Glomerular endothelial cell (primary cell): ENCODE results near the gene PRSS57. TPM values are rescaled to one million over a fixed set of nuclear protein-coding genes. Genes with fewer than 3 reads are reported as not detected.

ENCODE experiments used
- DNase-seq: peaks from one replicate; pipeline ENCODE4 v3.0.0-alpha.2; 2011; ENCODE audit warnings: low read depth, low spot score; ENCODE audit errors: extremely low read depth
- total RNA-seq: library from RNA; depleted of rRNA; stranded (reverse); fragments of >200 nt; gene quantifications from 2 replicates; pipeline ENCODE4 v1.2.3, GENCODE V29; 2015

PRSS57 gene
- total RNA-seq, 1 donor from 2014 or later: not detected

DNA sequence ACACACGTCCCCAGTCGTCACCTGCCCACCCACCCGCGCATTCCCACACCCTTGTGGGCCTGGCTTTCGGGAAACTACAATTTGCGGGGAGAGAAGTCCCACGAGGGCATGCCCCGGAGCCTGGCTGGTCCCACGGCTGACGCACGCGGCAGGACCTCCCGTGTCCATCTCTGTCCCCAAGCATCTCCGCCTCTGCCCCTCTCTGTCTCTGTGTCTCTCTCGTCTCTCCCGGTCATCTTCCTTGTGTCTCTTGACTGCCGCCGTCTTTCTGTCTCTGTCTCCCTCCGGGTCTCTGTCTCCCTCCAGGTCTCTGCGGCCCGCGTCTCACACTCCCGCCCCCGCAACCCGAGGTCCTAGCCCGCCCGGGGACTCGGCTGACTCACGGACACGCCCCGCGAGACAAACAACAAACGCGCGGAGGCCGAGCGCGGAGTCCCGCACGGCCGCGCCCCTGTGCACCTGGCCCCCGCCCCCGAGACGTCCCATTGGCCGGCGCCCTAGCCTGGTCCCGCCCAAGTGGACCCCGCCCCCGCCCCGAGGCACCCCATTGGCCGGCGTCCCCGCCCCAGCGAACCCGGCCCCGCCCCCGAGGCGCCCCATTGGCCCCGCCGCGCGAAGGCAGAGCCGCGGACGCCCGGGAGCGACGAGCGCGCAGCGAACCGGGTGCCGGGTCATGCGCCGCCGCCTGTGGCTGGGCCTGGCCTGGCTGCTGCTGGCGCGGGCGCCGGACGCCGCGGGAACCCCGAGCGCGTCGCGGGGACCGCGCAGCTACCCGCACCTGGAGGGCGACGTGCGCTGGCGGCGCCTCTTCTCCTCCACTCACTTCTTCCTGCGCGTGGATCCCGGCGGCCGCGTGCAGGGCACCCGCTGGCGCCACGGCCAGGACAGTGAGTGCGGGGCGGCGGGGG, 55.7 kb downstream of the PRSS57 start, which contains the start of gene FGF22:
Gene FGF22, plus strand, starts transcription at position 627 of the 908 bp plus-strand sequence. Its CDS starts 47 bp downstream, at position 674.
- DNase-seq: no peak

DNA sequence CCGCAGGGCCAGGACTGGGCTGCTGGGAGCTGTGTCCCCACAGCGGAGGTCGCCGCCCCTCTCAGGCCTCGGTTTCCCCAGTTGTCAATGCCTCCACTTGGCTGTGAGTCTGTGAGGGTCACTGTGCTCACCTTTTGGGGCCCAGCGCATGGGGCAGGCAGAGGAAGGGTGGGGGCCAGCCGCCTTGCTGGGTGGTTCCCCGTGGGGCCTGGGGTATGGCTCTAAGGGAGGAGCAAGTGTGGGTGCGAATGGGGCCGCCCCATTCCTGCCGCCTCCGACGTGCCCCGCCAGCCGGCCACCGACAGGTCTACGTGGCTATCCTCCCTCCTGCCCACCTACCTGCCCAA, 56.4 kb downstream of the PRSS57 start:
- DNase-seq: no peak

Other genes starting within 250 kb of the PRSS57 start
- gene SHC2, start 234.4 kb downstream of the PRSS57 start, total RNA-seq: 34.3 and 35.1 TPM in 2 replicates
- 0.41 TPM in 1 of 2 replicates, not detected in the other for gene MADCAM1, start 199.0 kb downstream of the PRSS57 start, total RNA-seq
- gene TPGS1, start 188.0 kb downstream of the PRSS57 start, total RNA-seq: 72.9 and 78.5 TPM in 2 replicates
- gene CDC34, start 163.7 kb downstream of the PRSS57 start, total RNA-seq: 125 and 148 TPM in 2 replicates
- gene GZMM, start 151.4 kb downstream of the PRSS57 start, total RNA-seq: not detected in 2 replicates
- 775 and 881 TPM in 2 replicates for gene BSG, start 122.9 kb downstream of the PRSS57 start, total RNA-seq
- gene HCN2, start 105.6 kb downstream of the PRSS57 start, total RNA-seq: 1.1 and 2.0 TPM in 2 replicates
- 30.0 and 56.7 TPM in 2 replicates for gene POLRMT, start 61.9 kb downstream of the PRSS57 start, total RNA-seq
- 0.35 TPM in 1 of 2 replicates, not detected in the other for gene FGF22, start 55.6 kb downstream of the PRSS57 start, total RNA-seq
- gene RNF126, start 32.2 kb downstream of the PRSS57 start, total RNA-seq: 86.3 and 108 TPM in 2 replicates
- 171 and 280 TPM in 2 replicates for gene FSTL3, start 19.1 kb downstream of the PRSS57 start, total RNA-seq
- 48.9 and 52.8 TPM in 2 replicates for gene PALM, start 13.5 kb upstream of the PRSS57 start, total RNA-seq
- gene MISP, start 55.7 kb upstream of the PRSS57 start, total RNA-seq: 0.18 and 1.0 TPM in 2 replicates
- gene PTBP1, start 102.0 kb upstream of the PRSS57 start, total RNA-seq: 252 and 331 TPM in 2 replicates
- 2.3 and 7.5 TPM in 2 replicates for gene PLPPR3, start 126.5 kb upstream of the PRSS57 start, total RNA-seq
- not detected in 2 replicates for gene AZU1, start 132.4 kb upstream of the PRSS57 start, total RNA-seq
- gene PRTN3, start 145.5 kb upstream of the PRSS57 start, total RNA-seq: not detected in 2 replicates
- gene ELANE, start 156.9 kb upstream of the PRSS57 start, total RNA-seq: not detected in 2 replicates
- gene CFD, start 164.2 kb upstream of the PRSS57 start, total RNA-seq: 0.24 and 1.2 TPM in 2 replicates
- 48.2 and 57.1 TPM in 2 replicates for gene MED16, start 197.7 kb upstream of the PRSS57 start, total RNA-seq
- gene RNU6-9, start 198.0 kb upstream of the PRSS57 start, total RNA-seq: not detected in 2 replicates
- gene R3HDM4, start 217.8 kb upstream of the PRSS57 start, total RNA-seq: 63.2 and 75.7 TPM in 2 replicates
- 0.12 TPM in 1 of 2 replicates, not detected in the other for gene KISS1R, start 221.9 kb upstream of the PRSS57 start, total RNA-seq
- 14.2 and 14.7 TPM in 2 replicates for gene ARID3A, start 230.6 kb upstream of the PRSS57 start, total RNA-seq